IMR-90 (cell line): Measurements from ENCODE around the gene ATP8B3. TPM values are rescaled to one million over a fixed set of nuclear protein-coding genes. Genes with fewer than 3 reads are reported as not detected.

Source experiments
- ATAC-seq: fragments of 200-7000 bp; cut with Tn5 transposase; 2 replicates; pipeline ENCODE4 v1.9.1; 2020; ENCODE audit warnings: low read depth, mild to moderate bottlenecking, moderate library complexity
- BruUV-seq: library from RNA; stranded (reverse); fragments of 400-500 nt; replicated peaks from 2 replicates; lab custom pipeline; 2021; lab: Mats Ljungman, UMichigan
- CTCF ChIA-PET: fragments of 300-600 bp; formaldehyde crosslinking; extraction: SDS; loops from one replicate; lab custom pipeline; 2021; ENCODE audit warnings: antibody characterized with exemption; lab: Yijun Ruan, JAX
- POLR2A ChIA-PET: fragments of 300-600 bp; sonication (Branson Sonifier 250); formaldehyde crosslinking; loops from one replicate; lab custom pipeline; 2022; ENCODE audit warnings: antibody characterized with exemption; ENCODE audit not compliant: unreplicated experiment; lab: Charles Lee
- DNase-seq: peaks from one replicate; pipeline ENCODE4 v3.0.0; 2013
- H2AFZ ChIP-seq: replicated peaks from 2 replicates; pipeline ENCODE3; 2013; ENCODE audit warnings: low read length, mild to moderate bottlenecking; ENCODE audit not compliant: poor library complexity
- H2AK5ac ChIP-seq: 2 replicates; pipeline ENCODE4 v1.6.1; 2013; ENCODE audit warnings: low read depth, low read length, inconsistent platforms
- H2AK9ac ChIP-seq: replicated peaks from 2 replicates; pipeline ENCODE3; 2013; ENCODE audit warnings: mild to moderate bottlenecking, low read depth, low read length, moderate library complexity; ENCODE audit not compliant: poor library complexity
- H2BK120ac ChIP-seq: 2 replicates; pipeline ENCODE4 v1.6.1; 2013; ENCODE audit warnings: low read depth, low read length, inconsistent platforms
- H2BK15ac ChIP-seq: 3 replicates; pipeline ENCODE4 v1.6.1; 2013; ENCODE audit warnings: low read depth, low read length, inconsistent platforms
- H2BK20ac ChIP-seq: 2 replicates; pipeline ENCODE4 v1.6.1; 2013; ENCODE audit warnings: low read depth, mild to moderate bottlenecking, inconsistent platforms, low read length, moderate library complexity
- H2BK5ac ChIP-seq: 2 replicates; pipeline ENCODE4 v1.6.1; 2013; ENCODE audit warnings: mild to moderate bottlenecking, low read depth, low read length, inconsistent platforms; ENCODE audit not compliant: poor library complexity, severe bottlenecking
- H3K14ac ChIP-seq: replicated peaks from 2 replicates; pipeline ENCODE4 v1.6.1; 2013; ENCODE audit warnings: low read depth, low read length, inconsistent platforms
- H3K18ac ChIP-seq: 2 replicates; pipeline ENCODE4 v1.6.1; 2013; ENCODE audit warnings: low read depth, low read length, control low read depth
- H3K23ac ChIP-seq: 2 replicates; pipeline ENCODE4 v1.6.1; 2013; ENCODE audit warnings: low read depth, low read length, inconsistent platforms
- H3K27ac ChIP-seq: 2 replicates; pipeline ENCODE4 v1.5.1; 2013; ENCODE audit warnings: mild to moderate bottlenecking, control low read depth, low read length; ENCODE audit not compliant: insufficient read depth
- H3K27me3 ChIP-seq: 2 replicates; pipeline ENCODE4 v1.6.1; 2013; ENCODE audit warnings: low read length; ENCODE audit not compliant: control insufficient read depth, insufficient read depth
- H3K36me3 ChIP-seq: 2 replicates; pipeline ENCODE4 v1.6.1; 2013; ENCODE audit warnings: low read length, mixed read lengths; ENCODE audit not compliant: control insufficient read depth, insufficient read depth
- H3K4ac ChIP-seq: 2 replicates; pipeline ENCODE4 v1.6.1; 2013; ENCODE audit warnings: low read depth, low read length, inconsistent platforms
- H3K4me1 ChIP-seq: 2 replicates; pipeline ENCODE4 v1.6.1; 2013; ENCODE audit warnings: low read length, mixed read lengths; ENCODE audit not compliant: control insufficient read depth, insufficient read depth
- H3K4me2 ChIP-seq: 2 replicates; pipeline ENCODE4 v1.6.1; 2013; ENCODE audit warnings: low read depth, mild to moderate bottlenecking, control low read depth, low read length, moderate library complexity
- H3K4me3 ChIP-seq: 2 replicates; pipeline ENCODE4 v1.5.1; 2013; ENCODE audit warnings: low read depth, mild to moderate bottlenecking, control low read depth, low read length, moderate library complexity; ENCODE audit not compliant: insufficient read depth
- H3K56ac ChIP-seq: 2 replicates; pipeline ENCODE4 v1.6.1; 2013; ENCODE audit warnings: low read length, inconsistent platforms; ENCODE audit not compliant: insufficient read depth; ENCODE audit errors: extremely low read depth
- H3K79me1 ChIP-seq, 2 experiments: 2 replicates each; pipeline ENCODE4 v1.6.1; 2013; ENCODE audit warnings: low read length in 2 of 2, inconsistent platforms in 1 of 2, low read depth in 1 of 2
- H3K9ac ChIP-seq: 2 replicates; pipeline ENCODE4 v1.6.1; 2013; ENCODE audit warnings: low read depth, low read length, control low read depth
- H3K9me1 ChIP-seq: 2 replicates; pipeline ENCODE4 v1.6.1; 2013; ENCODE audit warnings: low read length, inconsistent platforms; ENCODE audit not compliant: insufficient read depth
- H3K9me3 ChIP-seq: 2 replicates; pipeline ENCODE4 v1.6.1; 2013; ENCODE audit warnings: low read length; ENCODE audit not compliant: control insufficient read depth, insufficient read depth
- H4K20me1 ChIP-seq: 2 replicates; pipeline ENCODE4 v1.6.1; 2013; ENCODE audit warnings: low read length, inconsistent platforms; ENCODE audit not compliant: insufficient read depth
- H4K5ac ChIP-seq: 2 replicates; pipeline ENCODE4 v1.6.1; 2013; ENCODE audit warnings: mild to moderate bottlenecking, low read depth, low read length, control low read depth
- H4K8ac ChIP-seq, 2 experiments: 2 replicates each; pipeline ENCODE4 v1.6.1; 2013; ENCODE audit warnings: low read depth in 2 of 2, low read length in 2 of 2, control low read depth in 1 of 2, inconsistent platforms in 1 of 2
- H4K91ac ChIP-seq: 2 replicates; pipeline ENCODE4 v1.6.1; 2013; ENCODE audit warnings: low read depth, low read length, inconsistent platforms; ENCODE audit not compliant: insufficient read depth
- CEBPB ChIP-seq: IDR thresholded peaks from 2 replicates; pipeline ENCODE4 v1.6.1; 2012; ENCODE audit warnings: low read depth, low read length, improper control_type of control experiment
- CHD1 ChIP-seq: IDR thresholded peaks from 2 replicates; pipeline ENCODE4 v1.6.1; 2012; ENCODE audit warnings: low read depth, low read length, improper control_type of control experiment
- CTCF ChIP-seq: conservative IDR thresholded peaks from 2 replicates; pipeline ENCODE4 v1.5.1; 2012; ENCODE audit warnings: mild to moderate bottlenecking, low read depth, low read length, improper control_type of control experiment
- ELK1 ChIP-seq: fragments of 150-350 bp; IDR thresholded peaks from 2 replicates; pipeline ENCODE4 v1.6.1; 2016; ENCODE audit warnings: low read depth, mild to moderate bottlenecking, low read length, moderate library complexity, borderline replicate concordance
- FOS ChIP-seq: fragments of 150-350 bp; IDR thresholded peaks from 2 replicates; pipeline ENCODE4 v1.6.1; 2016; ENCODE audit warnings: low read depth, low read length
- MAFK ChIP-seq: IDR thresholded peaks from 2 replicates; pipeline ENCODE4 v1.6.1; 2012; ENCODE audit warnings: low read depth, low read length, improper control_type of control experiment
- MAZ ChIP-seq: IDR thresholded peaks from 2 replicates; pipeline ENCODE4 v1.6.1; 2012; ENCODE audit warnings: low read depth, mild to moderate bottlenecking, low read length, improper control_type of control experiment, moderate library complexity, borderline replicate concordance
- MXI1 ChIP-seq: IDR thresholded peaks from 2 replicates; pipeline ENCODE4 v1.6.1; 2012; ENCODE audit warnings: low read depth, mild to moderate bottlenecking, low read length, moderate library complexity, borderline replicate concordance
- RAD21 ChIP-seq: IDR thresholded peaks from 2 replicates; pipeline ENCODE4 v1.6.1; 2012; ENCODE audit warnings: low read length, improper control_type of control experiment
- RCOR1 ChIP-seq: IDR thresholded peaks from 2 replicates; pipeline ENCODE4 v1.6.1; 2012; ENCODE audit warnings: mild to moderate bottlenecking, low read length, improper control_type of control experiment; ENCODE audit not compliant: insufficient replicate concordance
- RFX5 ChIP-seq: IDR thresholded peaks from 2 replicates; pipeline ENCODE4 v1.8.0; 2012; ENCODE audit warnings: low read depth, mild to moderate bottlenecking, low read length, moderate library complexity
- SMC3 ChIP-seq: fragments of 150-350 bp; IDR thresholded peaks from 2 replicates; pipeline ENCODE4 v1.6.1; 2016; ENCODE audit warnings: low read depth, mild to moderate bottlenecking, antibody characterized with exemption, low read length, moderate library complexity
- USF2 ChIP-seq: fragments of 150-350 bp; IDR thresholded peaks from 2 replicates; pipeline ENCODE4 v1.6.1; 2017; ENCODE audit warnings: mild to moderate bottlenecking, antibody characterized with exemption, low read length, low read depth
- WGBS, 2 experiments: methylation state at CpG; one replicate each; pipeline versions ENCODE4 v1.1.5 to v1.1.7; 2013; ENCODE audit warnings: missing lambda C conversion rate in 2 of 2; ENCODE audit not compliant: insufficient read length in 1 of 2; ENCODE audit errors: extremely low coverage in 2 of 2; 5-methylcytosine and 5-hydroxymethylcytosine counted together
- dilution Hi-C: fragments of 300-500 bp; cut with HindIII; formaldehyde crosslinking; loops from one replicate; pipeline ENCODE4 v1.14.3; 2018; ENCODE audit warnings: low sequenced_read_pairs; ENCODE audit not compliant: unreplicated experiment
- in situ Hi-C: fragments of 300-500 bp; cut with MboI; formaldehyde crosslinking; loops from 3 replicates; pipeline ENCODE4 v1.14.3; 2019; ENCODE audit warnings: low sequenced_read_pairs, inconsistent platforms, mixed read lengths
- intact Hi-C: fragments of 100-400 bp; cut with micrococcal nuclease; formaldehyde crosslinking; loops from 2 replicates; pipeline ENCODE4 v1.10.0; 2022
- polyA plus RNA-seq, 3 experiments: library from polyadenylated mRNA; depleted of rRNA; stranded (reverse); fragments of >200 nt; gene quantifications; 2 replicates each; pipeline ENCODE4 v1.2.3, GENCODE V29; 2012; ENCODE audit warnings: low replicate concordance in 1 of 3
- total RNA-seq: library from RNA; depleted of rRNA; stranded (reverse); fragments of >200 nt; gene quantifications from 2 replicates; pipeline ENCODE4 v1.2.3, GENCODE V29; 2012

Gene ATP8B3
- total and polyA plus RNA-seq, 2 of the 4 experiments (the other 2 are of a cell fraction) = 1.6 to 8.1 TPM

- H3K23ac ChIP-seq = no peak overlapping the region
- no peak overlapping the region for H4K91ac ChIP-seq
- H3K14ac ChIP-seq = no peak overlapping the region
- H2BK15ac ChIP-seq = no peak overlapping the region
- no peak overlapping the region for H3K9ac ChIP-seq
- no peak overlapping the region for H3K27ac ChIP-seq
- H2AK5ac ChIP-seq = no peak overlapping the region
- H3K18ac ChIP-seq = no peak overlapping the region
- ChIA-PET POLR2A (no interaction called here), CTCF (interaction anchor here (0.5 to 3.9 kb wide), 4 partner anchors 11 to 630 kb away, joined by 3 to 17 read pairs (median 4); no protein-coding TSS in a partner anchor)
- H3K9me1 ChIP-seq = no peaks in the 10 kb centered on the region
- no peaks in the 10 kb centered on the region for H3K9me3 ChIP-seq
- H3K36me3 ChIP-seq = peaks cover 3% of the 10 kb centered on the region
- H2AK9ac ChIP-seq = no peak overlapping the region
- H4K20me1 ChIP-seq = peaks cover 96% of the 10 kb centered on the region
- H4K8ac ChIP-seq = no peak overlapping the region
- no peak overlapping the region for H2BK5ac ChIP-seq
- no peak overlapping the region for H3K4ac ChIP-seq
- no peak for ATAC-seq
- dilution Hi-C loops = no loop called here
- no peak overlapping the region for H2BK120ac ChIP-seq
- no peaks in the 10 kb centered on the region for H3K4me1 ChIP-seq
- TF ChIP-seq CEBPB (no peak), SMC3 (no peak), CTCF (no peak), FOS (no peak), RFX5 (no peak), MAFK (no peak), RAD21 (no peak), RCOR1 (no peak), MXI1 (no peak), ELK1 (no peak), USF2 (no peak), CHD1 (no peak), MAZ (no peak)
- peaks cover 18 to 74% of the 10 kb centered on the region in 2 experiments for H3K79me1 ChIP-seq
- 100% methylated on average over 5 of the region's 31 CpGs; no CpG with 5 or more reads in 1 of the 2 experiments for WGBS, 2 experiments
- no peak overlapping the region for H3K4me2 ChIP-seq
- no TSS peak for BruUV-seq
- H3K27me3 ChIP-seq = no peaks in the 10 kb centered on the region
- H3K56ac ChIP-seq = no peak overlapping the region
- in situ Hi-C loops = no loop called here
- DNase-seq = no peak
- H2AFZ ChIP-seq = no peak overlapping the region
- no peak overlapping the region for H4K5ac ChIP-seq
- no peak overlapping the region for H2BK20ac ChIP-seq
- intact Hi-C loops = no loop called here
- H3K4me3 ChIP-seq = no peak overlapping the region
These were observed 24.6 kb upstream of the ATP8B3 start for GRCh38 chr19:1836458-1837221.
